CD4-positive, alpha-beta T cell treated with Interferon gamma for 1 hour (primary cell): ENCODE data around the gene KNSTRN.

ENCODE experiments used
- DNase-seq: peaks from one replicate; pipeline ENCODE4 v3.0.0-alpha.2; 2020

KNSTRN gene, protein sequence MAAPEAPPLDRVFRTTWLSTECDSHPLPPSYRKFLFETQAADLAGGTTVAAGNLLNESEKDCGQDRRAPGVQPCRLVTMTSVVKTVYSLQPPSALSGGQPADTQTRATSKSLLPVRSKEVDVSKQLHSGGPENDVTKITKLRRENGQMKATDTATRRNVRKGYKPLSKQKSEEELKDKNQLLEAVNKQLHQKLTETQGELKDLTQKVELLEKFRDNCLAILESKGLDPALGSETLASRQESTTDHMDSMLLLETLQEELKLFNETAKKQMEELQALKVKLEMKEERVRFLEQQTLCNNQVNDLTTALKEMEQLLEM

DNA sequence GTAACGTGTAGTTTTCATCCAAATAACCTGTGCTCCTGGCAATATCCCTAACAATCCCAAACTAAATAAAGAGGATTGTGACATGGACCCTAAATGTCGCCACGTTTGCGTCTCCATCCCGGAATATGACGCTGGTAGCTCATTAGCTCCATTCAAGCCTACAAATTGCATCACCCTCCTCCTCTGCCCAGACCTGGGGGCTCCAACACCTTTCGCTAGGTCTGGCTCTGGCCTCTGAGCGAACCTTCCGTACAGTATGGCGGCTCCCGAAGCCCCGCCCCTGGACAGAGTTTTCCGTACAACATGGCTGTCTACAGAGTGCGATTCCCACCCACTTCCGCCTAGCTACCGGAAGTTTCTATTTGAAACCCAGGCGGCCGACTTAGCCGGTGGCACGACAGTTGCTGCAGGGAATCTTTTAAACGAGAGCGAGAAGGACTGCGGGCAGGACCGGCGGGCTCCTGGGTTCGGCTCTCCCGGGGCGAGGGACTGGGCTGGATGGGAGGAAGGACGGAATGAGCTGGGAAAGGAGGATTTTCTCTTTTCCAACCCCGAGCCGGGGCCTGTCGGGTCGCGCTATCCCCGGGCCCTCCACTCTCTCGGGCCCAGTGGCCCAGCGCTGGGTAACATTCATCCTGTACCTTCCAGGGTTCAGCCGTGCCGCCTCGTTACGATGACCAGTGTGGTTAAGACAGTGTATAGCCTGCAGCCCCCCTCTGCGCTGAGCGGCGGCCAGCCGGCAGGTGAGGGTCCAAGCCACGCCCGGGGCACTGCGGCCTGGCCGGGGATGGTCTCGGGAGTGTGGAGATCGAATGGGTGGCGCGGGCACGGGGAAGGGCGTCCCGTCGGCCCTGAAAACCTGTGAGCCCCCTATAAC lies at the start of gene KNSTRN:
Gene KNSTRN, plus strand, starts transcription at position 142 of the 877 bp plus-strand sequence. Its CDS starts 115 bp downstream, at position 257.
- DNase-seq = peak; percentile 91

DNA sequence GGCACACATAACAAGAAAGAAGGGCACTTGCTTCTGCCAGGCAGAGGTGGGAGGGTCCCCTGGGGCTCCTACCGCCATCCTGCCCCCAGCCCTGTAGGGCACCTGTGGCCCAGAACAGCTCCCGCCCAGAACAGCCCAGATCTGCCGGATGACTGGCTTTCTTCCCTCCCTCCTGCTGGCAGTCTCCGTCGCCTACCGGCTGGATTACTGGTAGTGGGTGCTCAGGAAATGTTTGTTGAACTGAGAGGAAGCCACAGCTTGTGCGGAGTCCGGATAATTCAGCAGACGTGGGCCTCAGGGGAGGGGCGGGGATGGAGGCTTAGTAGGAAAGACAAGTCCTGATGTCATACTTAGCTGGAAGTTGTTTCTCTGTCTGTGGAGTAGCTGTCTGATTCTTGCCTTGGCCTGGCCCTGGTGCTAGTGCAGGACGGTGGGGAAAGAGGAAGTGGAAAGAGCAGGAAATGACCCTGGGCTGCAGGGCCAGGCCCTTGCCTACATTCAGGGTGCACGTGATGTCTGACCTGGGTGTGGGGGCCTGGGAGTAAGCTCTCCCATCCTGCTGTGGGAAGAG lies 48.5 kb upstream of the KNSTRN start:
- peak; percentile 70 for DNase-seq

DNA sequence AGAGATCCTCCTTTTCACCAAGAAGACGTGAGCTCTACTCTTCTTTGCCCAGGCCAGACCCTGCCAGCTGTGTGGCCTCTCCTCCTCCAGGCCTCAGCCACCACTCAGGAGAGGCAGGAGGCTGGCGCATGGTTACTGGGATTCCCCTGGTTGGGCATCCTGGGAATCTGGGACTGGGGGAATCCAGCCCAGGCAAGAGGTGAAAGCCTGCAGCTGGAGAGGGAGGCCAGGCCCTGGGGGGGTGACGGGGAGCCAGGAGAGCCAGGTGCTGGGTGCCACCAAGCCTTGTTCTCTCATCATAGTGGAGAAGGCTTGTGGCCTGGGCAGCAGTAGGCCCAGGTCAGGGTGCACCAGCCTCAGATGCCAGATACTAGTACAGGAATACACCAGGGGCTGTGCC lies 48.0 kb upstream of the KNSTRN start:
- DNase-seq = no peak

DNA sequence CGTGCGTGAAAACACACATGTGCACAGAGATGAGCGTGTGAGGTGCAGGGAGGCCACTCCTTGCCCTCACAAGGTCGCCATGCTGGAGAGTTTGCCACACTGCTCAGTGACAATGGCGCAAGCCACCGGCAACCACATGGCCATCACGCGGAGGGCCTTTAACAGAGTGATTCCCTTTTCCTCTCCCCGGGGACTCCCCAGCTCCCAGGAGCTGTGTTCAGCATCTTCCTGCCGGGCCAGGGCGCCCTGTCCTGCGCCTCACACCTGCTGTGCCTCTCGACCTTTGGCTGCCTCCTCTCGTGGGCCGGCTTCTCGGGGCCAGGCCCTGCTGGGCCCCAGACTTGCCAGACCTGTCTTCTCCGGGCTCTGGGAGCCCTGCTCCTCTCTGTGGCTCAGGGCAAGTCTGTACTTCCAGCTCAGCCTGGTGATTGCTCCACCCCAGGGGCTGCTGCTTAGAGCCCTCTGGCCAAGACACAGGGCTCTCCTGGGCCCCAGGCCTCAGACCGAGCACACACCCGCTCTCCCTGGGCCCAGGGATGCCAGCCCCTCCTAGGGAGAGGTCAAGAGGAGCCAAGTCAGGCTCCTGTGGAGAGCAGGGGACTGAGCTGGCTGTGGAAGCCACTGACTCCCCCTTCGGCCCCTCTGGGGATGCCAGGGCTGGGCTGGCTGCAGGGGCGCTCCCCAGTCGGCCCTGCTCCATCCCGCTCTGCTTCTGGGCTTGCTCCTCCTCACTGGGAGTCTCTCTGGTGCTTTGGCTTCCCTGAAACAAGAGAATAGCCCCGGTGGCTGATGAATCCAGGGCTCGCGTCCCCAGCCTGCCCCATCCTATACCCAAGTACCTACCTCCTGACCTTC lies 47.4 kb upstream of the KNSTRN start:
- DNase-seq = no peak

DNA sequence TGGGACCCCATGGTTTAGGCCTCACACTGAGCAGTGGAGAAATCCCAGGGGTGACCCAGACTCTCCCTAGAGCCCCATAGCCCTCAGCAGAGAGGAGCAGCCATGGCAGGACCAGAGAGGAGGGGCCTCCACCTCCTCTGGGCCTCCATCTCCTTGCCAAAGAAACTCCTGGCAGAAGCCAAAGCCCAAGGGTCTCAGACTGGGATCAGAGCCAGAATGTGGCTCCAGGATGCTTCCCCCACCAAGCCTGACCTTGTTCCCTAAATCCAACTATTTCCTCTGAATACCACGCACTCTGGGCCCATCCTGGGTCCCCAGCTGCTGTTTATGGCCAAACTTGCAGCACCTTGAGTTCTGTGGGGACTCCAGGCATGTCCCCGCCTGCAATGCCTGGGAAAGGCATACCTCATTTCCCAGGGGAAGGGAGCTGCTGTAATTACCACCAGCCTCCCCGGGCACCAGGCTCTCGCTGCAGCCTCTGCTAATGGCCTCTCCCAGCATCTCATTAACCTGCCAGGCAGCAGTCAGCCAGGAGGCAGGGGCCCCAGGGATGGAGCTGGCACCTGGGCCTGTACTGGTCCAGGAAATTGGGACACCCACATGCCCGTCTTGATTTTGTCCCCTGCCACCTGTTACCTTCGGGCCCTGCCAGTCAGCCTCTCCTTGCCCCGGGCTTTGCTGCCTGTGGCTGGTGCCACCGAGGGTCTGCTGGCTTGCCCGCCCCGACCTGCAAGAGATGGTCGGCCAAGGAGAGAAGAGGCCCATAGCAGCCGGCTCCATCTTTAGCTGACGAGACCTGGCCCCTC lies 46.4 kb upstream of the KNSTRN start:
- no peak for DNase-seq

DNA sequence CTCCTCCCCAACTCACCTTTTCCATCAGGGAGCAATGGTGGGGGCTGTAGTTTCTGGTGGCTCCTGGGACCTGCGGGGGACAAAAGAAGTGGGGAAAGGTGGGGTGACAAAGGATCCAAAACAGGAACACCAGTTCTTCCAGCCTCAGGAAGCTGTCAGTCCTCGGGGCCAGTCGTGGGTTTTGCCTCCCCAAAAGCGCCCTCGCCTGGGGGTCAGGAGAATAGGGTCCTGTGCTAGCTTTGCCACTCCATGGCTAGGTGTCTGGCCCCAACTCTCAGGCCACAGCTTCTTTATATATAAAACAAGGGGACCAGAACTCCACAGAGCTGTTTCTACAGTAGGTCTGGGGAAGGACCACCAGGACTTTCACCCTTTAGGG lies 45.8 kb upstream of the KNSTRN start:
- no peak for DNase-seq

DNA sequence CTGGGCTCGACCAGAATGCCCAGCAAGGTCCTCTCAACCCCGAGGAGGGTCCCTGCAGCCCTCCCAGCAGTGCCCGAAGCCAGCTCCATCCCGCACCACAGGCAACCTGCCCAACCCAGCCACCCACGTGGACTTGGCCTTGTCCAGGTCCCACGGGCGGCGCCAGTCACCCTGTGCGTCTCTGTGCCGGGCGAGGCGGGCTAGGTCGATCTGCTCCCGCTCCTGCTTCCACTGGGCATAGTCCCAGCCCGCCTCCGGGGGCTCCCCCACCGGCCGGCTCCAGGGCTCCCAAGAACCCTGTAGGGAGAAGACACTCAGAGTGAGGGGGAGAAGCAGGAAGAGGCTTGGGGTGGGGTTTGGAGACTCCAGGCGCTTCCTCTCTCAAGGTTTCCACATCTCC lies 44.9 kb upstream of the KNSTRN start:
- DNase-seq = no peak

DNA sequence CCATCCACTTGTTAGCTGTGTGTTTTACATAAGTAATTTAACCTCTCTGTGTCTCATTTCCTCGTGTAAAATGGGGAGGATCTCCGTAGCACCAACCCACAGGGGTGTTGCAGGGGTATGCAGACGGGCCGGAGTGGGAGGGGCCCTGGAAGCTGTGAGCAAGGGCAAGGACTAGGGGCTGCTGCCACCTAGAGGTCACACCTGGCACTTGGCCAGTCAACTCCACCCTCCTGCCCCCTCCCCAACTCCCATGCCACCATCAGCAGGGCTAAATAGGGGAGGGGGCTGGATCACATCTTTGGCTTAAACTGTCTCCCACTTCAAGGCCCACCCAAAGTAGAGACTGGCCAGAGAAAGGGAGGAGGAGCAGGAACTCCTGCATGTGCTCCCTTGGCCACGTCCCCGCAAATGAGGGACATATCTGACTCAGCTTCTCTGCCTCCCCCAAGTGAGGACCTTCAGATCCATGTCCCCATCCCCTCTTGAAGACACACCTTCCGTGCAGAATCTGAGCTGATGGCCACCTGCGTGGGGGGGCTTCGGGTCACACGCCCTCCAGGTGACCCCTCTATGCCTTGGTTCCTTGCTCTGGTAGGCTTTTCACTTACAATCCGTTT lies 44.4 kb upstream of the KNSTRN start:
- peak; percentile 77 for DNase-seq

DNA sequence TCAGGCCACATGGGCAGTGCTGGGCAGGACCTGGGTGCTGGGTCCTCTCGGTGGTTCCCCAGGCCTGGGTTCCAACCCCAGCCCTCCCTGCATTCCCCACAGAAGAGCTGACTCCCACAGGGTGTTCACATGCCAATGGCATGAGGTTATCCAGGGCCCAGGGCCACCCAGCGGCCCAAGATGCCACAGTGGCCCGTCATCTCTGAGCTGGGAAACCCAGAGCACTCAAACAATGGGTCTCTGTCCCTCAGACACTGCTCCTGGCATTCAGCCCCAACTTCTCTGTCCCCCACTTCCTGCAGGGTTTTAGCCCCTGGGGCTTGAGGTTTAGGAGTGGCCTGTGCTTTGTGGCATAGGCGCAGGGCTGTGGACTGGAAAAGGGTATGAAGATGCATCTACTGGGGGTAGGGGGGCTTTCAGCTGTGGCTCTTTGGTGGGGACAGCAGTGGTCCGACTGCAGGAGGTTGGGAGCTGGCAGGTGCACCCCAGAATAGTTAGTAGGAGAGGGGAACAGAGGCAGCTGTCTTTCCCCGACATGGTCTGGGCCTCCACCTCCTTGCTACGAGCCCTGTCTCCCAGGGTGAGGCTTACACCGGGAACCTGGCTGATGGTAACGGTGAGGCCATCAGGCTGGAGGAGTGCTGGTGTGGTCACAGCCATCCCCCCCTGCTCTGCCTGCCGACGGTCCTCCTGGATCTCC lies 43.5 kb upstream of the KNSTRN start:
- no peak for DNase-seq

DNA sequence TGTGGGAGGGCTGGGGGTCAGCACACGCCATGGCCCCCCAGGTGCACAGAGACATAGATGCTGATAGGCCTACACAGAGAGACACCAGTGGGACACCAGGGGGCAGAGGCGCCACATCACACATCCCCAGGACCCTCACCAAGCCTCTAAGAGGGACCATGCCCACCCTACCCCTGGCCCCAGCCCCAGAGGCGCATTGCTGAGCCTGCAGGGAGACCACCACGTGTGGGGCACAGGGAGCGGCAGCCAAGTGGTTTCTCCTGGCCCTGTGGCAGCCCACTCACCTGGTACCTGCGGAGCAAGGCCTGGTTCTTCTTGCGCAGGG lies 42.9 kb upstream of the KNSTRN start:
- DNase-seq = no peak

DNA sequence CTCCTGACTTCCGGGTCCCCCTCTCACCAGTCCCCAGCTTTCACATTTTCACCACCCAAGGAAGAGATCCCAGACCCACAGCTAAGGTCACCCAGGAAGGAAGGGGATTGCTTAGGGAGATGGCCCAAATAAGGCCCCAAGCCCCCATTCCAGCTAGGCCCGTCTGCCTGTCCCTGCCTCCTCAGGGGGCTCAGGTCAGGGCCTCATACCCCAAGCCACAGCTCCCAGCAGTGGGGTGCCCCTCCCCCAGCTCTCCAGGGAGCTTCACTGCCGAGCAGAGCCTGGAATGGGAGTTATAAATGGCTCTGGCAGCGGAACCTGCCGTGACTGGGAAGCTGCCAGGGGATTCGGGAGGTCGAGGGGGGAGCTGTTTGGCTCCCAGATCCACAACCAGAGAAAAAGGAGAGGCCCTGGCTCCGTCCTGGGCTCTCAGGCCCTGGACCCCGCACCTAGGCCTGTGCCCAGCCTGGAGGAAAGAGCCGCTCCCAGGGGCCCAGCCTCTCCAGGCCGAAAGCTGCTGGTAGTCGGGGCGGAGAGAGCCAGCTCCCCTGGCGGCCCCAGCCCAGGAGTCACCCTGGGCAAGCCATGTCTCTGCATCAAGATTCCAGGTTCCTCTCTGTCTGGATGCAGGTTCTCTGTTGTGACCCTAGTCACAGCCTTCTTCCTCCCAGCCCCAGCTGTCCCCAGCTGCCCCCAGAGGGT lies 42.3 kb upstream of the KNSTRN start:
- DNase-seq = no peak

DNA sequence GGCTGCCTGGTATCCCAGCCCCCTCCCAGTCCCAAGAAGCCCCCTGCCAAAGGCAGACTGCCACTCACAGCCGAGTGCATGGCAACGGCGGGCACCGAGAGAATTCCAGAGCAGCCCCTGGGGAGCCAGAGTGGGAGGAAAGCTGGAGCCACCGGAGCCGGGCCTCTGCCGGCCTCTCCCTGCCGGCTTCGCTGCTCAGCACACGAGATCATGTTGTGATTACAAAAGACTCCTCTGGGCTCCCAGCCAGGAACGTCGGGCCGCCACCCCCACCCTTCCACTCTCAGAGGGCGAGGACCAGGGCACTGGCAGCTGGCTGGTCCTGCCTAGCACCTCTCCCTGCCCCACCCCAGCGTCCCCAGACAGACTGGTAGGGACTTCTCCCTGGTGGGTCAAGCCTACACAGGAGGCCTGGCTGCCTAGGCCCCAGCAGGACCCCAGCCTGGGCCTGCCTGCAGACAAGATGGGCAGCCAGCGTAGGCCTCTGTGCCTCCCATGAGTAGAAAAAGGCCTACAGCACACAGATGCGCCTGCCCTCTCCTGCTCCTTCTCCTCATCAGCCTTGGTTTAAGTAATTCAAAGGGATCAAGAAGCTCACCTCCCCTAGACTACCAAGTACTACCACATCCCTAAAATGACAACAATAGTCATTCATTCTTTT lies 41.7 kb upstream of the KNSTRN start, which contains the start of gene CCDC9B:
Gene CCDC9B, minus strand, starts transcription at position 200 of the 661 bp plus-strand sequence. Its CDS starts 120 bp downstream, at position 80.
- DNase-seq = no peak

DNA sequence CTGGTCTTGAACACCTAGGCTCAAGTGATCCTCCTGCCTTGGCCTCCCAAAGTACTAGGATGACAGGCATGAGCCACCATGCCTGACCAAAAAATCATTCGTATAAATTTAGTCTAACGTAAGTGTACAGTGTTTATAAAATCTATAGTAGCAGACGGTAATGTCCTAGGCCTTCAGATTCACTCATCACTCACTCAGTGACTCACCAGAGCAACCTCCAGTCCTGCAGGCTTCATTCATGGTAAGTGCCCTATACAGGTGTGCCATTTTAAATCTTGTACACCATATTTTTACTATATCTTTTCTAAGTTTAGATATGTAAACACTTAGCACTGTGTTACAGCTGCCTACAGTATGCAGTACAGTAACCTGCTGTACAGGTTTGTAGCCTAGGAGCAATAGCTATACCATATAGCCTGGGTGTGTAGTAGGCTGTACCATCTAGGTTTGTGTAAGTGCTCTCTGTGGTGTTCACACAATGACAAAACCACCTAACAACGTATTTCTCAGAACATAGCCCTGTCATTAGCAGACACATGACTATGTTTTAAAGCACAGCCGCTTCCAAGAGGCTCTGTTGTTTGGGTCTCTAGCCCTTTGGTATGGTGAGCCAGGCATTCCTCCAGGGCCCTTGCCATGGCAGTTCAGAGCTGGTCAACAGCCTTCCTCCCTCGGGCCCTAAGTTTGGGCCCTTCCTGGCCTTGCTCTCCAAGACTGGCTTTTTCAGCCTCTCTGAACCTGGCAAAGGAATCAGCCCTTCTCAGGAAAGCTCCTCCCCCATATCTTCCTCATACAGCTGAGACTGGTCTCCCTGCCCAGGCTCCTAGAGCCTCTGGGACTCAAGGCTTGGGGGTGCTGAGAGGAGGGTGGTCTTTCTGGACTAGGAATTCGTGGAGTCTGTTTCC lies 39.9 kb upstream of the KNSTRN start:
- no peak for DNase-seq

DNA sequence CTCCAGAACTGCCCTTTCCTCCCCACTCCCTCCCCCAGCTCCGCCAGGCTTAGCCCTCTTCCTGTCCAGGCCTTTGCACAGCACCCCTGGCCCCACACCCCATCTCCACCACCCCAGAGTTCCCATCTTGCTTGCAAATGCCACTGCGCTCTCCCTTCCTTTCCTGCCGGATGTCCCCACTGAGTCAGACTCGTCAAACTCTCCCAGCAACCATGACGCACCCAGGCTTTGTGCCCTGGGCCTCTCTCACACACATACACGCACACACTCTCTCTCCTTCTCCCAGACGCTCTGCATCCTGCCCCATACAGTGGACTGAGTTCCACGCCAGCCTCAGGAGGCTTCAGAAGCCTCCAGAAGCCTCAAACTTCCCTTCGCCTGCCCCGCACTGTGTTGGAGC lies 39.0 kb upstream of the KNSTRN start:
- DNase-seq = no peak

DNA sequence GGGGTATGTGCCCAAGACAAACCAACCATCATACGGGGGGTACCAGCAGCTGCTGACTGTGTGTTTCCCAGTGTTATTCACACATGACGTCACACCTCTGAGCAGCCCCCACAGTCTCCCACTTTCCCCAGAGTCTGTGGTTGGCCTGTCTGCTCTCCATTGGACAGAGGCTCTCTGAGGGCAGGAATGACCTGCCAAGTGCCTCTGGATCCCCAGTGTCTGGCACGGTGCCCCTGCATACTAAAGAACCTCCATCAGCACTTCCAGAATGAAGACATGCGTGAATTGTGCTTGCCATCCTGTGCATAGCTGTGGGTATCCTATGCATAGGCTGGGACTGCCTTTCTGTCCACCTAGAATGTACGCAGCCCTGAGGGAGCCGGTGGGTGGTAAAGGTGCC lies 38.3 kb upstream of the KNSTRN start:
- DNase-seq = no peak

DNA sequence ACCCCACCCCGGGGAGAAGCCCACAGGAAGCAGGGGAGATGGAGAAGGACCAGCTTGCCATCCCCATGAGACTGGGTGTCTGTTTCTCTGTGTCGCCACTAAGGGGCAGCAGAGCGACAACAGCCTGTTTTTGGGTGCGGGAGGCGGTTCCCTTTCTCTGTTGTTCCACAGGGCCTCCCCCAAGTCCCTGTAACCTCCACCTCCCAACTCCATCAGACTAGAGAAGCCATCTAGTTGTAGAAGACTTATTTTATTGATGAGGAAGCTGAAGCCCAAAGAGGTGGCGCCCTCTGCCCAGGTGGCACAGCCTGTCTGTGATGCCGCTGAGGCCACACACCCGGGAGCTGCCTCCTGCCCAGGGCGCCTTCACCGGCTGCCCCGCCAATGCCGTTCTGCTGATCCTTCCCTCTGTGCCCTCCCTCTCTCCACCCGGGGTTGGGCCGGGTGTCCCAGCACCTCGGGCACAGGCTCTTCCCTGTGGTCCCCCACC lies 37.8 kb upstream of the KNSTRN start:
- peak; percentile 70 for DNase-seq

DNA sequence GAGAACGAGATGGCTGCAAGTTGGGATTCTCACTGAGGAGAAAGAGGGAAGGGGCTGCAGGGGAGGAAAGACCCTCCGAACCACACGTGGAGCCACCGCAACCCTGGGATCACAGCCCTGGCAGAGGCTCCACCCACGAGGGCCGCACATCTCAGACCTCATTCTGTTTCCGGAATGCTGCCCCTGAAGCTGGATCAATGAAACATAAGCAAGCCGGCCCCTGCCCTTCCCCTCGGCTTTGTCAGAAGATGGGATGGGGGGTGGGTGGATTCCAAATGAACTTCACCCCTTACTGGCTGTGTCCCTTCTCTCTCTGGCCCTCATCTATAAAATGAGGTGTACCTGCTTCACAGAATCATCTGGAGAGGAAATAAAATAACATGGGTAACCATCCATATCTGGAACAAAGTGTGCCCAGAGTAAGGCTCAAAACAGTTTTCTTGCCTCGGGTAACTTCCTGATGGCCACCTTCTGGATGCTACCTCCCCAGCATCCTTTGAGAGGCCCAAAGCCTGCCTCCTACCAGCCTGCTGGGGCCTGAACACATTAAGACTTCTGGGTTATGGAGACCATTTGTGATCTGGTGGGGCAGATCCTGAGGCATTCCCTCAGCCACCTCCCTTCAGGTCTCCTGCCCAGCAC lies 37.2 kb upstream of the KNSTRN start:
- no peak for DNase-seq
